GM19467 (cell line): ENCODE measurements around the gene ALCAM.
"Not testable (repeated sequence)": the region's sequence is repeated elsewhere in the genome, so short reads cannot be mapped to it uniquely, and the experiment has no call there.

ENCODE experiments used
- ATAC-seq: cut with Tn5 transposase; IDR thresholded peaks from one replicate; pipeline ENCODE4 v1.9.1; 2021; ENCODE audit warnings: mild to moderate bottlenecking, moderate library complexity; ENCODE audit not compliant: unreplicated experiment

Gene ALCAM

DNA sequence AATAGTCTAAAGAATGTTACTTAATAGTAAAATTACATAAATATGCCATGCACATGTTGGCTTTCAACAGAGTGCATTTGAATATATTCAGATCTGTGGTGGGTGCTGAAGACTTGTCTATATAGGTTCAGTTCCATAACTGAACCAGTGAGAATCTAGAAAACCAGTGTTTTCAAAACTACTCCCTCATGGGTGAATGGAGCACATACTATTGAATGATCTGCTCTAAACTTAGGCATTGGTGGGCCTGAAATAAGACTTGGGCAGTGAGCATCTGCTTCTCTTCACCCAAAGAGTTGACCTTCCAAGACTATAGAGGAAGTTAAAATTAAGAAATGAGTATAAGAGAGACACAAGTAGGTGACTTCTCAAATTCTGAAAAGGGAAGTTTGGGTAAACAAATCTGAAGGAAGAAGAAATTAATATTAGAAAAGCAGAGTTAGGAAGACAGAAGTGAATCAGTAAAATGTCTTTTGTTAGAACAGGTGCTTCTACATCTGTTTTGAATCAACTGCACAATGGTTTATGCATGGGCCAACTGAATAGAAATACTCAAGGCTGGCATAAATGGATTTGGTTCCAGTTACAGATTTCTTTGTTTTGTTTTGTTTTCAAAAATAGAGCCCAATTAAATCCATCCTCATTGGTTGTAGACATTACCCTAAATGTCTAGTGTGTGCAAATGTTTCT, 19.3 kb downstream of the ALCAM start:
- peak; percentile 67 for ATAC-seq

DNA sequence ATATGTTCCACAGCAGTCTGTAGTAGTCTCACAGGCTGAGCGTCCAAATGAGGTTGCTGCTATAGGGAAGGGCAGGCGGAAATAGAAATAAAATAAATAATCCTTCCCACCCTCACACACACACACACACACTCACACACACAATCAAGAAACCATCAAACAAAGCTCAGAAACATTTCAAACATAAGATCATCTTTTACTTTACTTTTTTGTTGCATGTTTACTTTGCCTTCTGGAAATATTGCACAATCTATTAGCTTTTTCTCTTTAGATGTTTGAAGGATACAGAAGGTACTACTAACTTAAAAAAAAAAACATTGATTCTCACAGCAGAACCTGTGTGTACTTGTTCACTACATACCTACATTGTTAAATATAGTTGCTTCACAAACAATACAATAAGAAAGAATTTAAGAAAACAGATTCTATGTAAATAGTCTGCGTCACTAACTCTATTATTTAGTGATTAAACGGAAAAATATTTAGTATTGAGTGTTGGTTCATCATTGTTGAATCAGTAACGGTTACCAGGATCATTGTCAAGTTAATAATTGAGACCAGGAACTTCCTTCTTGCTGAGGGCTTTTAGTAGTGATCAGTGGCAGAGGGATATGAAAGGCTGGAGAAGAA, 20.5 kb downstream of the ALCAM start:
- ATAC-seq, result no peak

DNA sequence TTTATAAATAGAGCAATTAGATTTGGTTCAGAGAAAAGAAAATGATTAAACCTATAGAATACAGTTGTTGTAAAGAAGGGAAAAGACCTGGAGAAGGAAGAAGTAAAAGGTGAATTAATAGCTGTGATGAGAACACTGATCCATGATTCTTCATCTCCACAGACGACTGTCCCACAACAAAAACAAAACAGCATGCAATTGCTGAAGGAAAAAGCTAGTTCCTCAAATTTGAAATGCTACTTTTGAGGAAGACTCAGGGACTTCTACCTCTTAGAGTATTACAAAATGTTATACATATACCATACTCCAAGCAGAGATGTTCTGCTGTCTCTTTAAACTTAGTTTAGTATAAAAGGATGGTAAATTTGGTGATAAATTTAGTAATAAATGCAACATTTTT, 21.5 kb downstream of the ALCAM start:
- ATAC-seq, result no peak

DNA sequence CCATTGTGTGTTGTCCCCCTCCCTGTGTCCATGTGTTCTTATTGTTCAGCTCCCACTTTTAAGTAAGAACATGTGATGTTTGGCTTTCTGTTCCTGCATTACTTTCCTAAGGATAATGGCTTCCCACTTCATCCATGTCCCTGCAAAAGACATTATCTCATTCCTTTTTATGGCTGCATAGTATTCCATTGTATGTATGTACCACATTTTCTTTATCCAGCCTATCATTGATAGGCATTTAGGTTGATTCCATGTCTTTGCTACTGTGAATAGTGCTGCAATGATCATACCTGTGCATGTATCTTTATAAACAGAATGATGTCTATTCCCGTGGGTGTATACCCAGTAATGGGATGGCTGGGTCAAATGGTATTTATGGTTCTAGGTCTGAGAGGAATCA, 23.1 kb downstream of the ALCAM start:
- ATAC-seq, result not testable (repeated sequence)

DNA sequence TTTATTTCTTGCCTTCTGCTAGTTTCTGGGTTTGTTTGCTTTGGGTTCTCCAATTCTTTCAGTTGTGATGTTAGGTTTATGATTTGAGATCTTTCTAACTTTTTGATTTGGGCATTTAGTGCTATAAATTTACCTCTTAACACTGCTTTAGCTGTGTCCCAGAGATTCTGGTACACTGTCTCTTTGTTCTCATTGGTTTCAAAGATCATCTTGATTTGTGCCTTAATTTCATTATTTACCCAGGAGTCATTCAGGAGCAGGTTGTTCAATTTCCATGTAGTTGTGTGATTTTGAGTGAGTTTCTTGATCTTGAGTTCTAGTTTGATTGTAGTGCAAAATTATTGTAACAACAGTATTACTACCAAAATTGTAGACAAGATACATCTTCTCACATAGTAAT, 25.9 kb downstream of the ALCAM start:
- ATAC-seq, result not testable (repeated sequence)

DNA sequence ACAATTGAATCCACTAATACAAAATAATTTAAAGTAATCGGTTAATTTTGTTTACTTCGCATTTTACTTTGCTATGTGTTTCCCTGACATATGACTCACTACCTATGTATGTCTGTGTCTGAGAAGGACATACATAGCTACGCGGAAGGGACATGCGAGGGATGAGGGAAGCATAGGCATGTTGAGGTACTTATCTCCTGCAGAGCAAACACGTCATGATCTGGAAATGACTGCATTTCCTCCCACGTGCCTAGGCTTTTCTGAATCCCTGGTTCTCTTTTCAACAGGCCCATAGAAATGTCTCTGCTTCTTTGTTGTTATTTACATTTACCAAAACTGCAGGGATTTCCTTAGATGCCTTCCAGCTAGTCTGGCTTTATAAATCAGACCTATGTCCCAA, 27.5 kb downstream of the ALCAM start:
- ATAC-seq, result no peak

DNA sequence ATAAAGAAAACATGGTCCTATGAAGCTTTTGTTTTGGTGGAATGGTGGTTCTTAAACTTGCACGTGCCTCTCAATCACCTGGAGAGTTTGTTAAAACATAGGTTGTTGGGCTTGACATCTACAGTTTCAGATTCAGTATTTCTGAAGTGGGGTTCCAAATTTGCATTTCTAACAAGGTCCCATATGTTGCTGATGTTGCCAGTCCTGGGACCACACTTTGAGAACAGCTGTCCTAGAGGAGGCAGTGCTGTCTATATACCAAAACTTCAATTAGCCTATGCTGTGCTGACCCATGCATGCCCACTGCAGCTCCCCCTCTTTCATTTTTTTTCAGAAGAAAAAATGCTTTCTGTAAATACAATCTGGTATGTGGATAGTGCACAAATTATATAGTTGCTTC, 31.3 kb downstream of the ALCAM start:
- peak; percentile 79 for ATAC-seq

DNA sequence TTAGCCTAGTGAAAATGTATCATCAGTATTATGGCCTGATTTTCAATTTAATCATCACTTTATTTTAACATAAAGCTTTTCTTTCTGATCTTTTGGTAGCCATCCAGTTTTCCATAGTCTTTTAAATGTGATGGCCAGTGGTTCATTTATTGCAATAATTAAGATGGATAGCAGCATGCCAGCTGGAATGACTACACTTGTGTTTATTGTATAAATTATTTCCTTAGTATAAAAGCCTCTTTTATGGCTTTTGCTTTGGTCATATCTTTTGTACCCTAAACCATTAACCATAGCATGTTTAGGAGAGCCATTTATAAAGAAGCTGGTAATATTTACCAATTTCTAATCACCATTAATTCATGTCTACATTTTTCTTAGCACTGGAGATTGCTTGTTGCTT, 31.7 kb downstream of the ALCAM start:
- ATAC-seq, result no peak

DNA sequence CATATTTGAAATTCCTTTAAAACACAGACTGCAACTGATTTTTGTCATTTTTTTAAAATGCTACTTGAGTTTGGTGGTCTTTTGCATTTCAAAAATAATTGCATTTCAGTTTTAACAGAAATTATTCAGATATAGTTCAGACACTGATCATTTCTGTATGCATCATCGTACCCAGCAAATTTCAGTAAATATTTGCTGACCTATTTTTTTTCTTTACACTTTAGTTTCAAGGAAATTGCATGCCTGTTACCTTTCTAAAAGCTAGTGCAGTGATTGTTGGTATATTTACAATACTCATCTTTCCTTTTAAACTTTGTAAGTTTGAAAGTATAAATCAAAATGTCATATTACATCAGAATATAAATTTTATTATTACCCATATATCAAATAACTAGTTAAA, 32.4 kb downstream of the ALCAM start:
- no peak for ATAC-seq

DNA sequence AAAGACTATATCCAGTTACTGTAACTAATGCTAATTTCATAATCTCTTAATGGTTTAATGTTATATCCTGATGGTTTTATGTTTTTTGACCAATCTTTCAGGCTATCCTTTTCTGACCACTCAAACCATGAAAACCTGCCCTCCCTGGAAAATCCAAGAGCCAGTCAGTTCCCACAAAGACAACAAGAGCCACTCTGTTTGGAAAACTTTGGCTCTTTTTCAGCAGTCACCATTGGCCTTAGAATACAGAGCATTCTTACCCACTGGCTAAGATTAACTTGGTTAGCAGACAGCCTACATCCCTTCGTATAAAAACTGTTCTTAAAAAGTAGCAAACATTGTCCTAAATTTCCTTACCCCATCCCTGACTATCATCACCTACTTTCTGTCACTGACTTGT, 32.9 kb downstream of the ALCAM start:
- ATAC-seq, result no peak

DNA sequence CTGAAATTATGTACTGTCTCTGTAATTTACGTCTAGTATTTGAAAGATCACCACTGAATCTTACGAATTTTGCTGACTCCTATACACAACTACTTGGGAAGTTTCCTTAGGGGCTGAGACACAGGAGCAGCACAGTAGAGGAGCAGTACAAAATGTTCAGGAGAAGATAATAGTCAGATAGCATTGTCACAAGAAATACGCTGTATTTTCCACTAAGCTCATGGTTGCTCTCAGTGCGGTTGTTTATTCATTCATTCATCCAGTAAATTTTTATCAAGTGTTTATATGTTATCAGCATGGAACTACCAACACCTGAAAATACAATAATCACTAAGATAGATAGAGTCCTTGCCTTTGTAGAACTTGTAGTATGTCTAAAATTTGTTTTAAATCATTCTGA, 34.5 kb downstream of the ALCAM start:
- no peak for ATAC-seq

DNA sequence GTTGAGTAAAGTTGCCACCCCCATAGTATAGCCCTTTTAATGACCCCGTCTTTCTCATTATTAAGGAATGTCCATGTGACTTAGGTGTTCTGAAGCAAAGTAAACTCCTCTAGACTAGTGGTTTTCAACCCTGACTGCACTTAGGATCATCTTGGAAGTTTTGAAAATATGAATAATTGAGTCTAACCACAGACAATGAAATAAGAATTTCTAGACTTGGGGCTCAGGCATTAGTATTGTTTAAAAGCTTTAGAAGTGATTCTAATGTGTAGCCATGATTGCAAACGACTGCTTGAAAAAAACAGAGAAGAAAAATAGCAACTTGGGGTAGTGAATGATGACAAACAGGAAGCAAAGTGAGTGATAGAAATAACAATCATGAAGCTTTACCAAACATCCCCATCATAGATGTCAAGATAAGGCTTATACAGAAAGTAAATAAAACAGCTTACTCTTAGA, 35.0 kb downstream of the ALCAM start:
- no peak for ATAC-seq

DNA sequence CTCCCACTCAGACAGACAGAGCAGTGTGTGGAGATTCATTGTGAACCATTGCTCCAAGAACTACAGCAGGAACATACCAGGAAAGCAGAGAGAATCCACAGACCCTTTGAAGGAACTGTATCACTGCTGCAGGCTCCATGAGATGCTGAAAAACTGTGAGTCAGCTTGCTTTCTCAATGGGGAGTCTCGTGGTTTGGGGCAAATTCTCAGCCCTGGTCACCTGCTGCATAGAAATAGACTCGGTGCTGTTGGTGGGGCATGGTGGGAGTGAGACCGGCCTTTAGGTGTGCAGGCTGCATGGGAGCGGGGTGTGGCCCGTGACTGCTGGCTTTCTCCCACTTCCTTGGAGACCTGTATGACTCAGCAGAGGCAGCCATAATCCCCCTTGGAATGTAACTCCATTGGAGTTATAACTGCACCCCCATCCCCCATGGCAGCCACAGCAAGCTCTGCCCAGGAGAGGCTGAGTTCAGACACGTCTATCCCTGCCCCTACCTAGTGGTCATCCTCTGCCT, 35.6 kb downstream of the ALCAM start:
- ATAC-seq, result no peak

DNA sequence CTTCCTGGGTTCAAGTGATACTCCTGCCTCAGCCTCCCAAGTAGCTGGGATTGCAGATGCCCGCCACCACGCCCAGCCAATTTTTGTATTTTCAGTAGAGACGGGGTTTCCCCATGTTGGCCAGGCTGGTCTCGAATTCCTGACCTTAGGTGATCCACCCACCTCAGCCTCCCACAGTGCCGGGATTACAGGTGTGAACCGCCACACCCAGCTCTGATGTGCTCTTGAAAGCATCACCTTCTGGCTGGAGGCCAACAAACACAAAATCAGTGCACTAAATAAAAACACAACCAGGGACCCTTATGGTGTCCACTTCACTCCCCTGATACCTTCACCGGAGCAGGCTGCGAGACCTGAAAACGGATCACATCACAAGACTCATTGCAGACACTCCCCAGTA, 36.3 kb downstream of the ALCAM start:
- not testable (repeated sequence) for ATAC-seq

DNA sequence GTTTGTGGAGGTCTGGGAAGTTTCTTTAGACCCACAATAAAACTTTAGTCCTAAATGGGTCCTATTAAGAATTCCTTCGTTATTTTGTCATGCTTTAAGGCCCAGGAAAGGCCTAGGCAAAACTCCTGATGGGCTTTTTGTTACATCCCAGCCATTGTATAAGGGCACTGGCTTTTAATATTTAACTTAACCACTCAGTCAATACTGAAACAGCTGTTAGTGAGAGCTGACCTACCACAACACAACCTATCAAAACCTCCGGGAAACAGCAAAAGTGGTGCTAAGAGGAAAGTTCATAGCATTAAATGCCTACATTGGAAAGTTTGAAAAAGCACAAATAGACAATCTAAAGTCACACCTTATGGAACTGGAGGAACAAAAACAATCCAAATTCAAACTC, 39.6 kb downstream of the ALCAM start:
- ATAC-seq, result no peak

DNA sequence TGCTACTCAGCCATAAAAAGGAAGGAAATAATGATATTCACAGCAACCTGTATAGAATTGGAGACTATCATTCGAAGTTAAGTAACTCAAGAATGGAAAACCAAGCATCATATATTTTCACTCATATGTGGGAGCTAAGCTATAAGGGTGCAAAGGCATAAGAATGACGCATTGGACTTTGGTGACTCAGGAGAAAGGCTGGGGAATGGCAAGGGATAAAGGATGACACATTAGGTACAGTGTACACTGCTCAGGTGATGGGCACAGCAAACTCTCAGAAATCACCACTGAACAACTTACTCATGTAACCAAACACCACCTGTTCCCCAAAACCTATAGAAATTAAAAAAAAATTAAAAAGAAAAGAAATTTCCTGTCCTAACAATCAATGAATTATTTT, 42.7 kb downstream of the ALCAM start:
- ATAC-seq, result no peak

DNA sequence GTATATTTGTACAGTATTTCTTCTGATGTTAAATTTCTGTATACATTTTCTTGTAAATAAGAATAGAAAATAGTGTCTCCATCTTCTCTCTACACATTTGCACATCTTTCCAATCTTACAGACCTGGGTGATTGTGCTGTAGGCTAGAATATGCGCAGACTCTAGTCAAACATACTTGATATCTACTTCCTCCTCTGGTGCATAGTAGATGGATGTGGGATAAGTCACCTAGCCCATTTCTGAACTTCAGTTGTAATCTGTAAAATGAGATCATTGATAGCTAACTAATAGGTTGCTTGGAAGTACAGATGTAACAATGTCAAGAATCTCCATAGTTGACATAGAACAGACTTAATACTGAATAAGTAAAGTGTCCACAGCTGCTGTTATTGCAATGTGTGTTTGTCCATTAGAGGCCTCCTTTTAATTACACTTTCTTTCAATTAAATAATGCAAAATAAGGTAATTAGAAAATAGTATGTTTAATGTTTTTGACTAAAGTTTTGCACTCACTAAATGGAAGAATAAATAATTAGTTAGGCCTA, 46.7 kb downstream of the ALCAM start:
- no peak for ATAC-seq

DNA sequence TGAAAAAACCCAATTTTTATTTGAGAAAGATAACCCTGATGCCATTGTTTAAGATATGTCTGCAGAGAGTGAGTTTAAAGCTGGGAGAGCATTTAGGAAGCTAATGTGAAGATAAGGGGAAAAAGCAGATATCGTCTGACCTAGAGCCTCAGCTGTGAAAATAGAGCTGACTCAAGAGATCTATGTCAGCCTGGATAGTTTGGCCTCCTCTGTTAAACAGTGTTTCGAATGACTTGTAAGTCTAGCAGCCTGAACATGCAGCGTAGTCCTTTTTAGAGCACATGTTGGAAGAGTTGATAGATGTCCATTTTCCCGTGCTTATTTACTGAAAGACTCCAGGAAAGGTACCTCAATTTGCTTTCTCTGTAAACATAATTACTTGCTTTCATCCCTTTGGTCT, 48.1 kb downstream of the ALCAM start:
- ATAC-seq, result no peak

DNA sequence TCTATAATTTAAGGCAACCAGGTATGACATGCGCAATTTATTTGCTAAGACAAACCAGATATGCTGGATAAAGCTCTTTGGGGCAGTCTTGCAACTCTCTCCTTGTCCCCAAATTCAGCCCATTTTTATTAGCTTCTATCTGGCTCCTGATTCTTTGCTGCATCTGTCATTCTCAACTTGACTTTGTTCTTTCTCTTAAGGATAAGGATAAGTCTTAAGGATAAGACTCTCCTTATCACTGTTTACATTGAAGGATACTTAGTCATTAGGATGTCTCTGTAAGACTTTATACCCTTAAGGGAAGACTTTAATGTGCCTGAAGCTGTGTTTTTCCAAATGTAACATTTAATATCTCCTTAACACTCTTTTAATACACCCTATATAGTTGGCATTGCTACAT, 49.2 kb downstream of the ALCAM start:
- no peak for ATAC-seq

DNA sequence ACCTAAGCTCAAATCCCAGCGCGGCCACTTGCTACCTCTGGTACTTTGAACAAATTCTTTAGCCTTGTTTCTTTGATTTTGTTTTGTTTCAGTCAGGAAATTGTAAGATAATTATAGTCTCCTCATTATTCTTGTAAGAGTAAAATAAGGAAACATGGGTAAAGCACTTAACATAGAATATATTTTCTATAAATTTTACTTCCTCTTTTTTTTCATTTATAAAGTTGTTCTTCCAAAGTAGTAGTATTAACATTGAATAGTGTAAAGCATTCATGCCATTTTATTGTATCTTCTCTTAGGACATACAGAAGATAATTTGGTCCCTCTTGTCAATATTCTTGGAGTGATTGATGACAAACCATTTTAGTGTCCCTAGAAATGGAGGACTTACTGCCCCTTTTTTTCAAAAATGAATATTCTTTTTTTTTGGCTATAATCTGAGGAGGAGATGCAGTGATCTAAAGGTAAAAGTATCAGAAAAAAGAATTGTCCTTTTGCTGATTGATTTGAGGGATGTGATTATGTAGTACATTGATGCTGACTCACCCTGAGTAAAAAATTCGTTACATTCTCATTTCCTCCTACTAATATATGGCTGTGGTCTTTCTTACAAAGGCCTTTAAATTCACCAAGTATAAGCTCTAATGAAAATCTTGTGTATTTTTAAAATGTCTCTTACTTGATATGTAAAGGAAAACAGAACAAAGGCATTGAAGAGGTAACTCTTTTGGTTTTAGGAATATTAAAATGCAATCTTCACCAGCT, 51.0 kb downstream of the ALCAM start:
- ATAC-seq, result no peak

DNA sequence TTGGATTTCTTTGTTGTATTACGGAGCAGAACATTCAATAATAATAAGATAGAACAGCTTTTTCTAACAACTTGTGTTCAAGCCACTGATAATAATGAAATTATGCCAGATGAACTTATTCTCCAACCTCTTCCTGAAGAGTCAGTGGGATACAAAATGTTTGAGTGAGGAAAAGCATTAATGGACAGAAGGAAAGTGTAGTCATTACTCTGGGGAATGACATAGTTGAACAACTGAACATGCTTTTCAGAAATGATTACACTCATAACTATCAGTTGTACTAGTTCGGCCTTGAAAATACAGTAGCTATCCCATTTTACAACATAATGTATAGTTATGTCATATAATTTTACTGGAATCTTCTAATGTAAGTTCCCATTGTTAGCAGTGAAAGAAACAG, 55.9 kb downstream of the ALCAM start:
- no peak for ATAC-seq

DNA sequence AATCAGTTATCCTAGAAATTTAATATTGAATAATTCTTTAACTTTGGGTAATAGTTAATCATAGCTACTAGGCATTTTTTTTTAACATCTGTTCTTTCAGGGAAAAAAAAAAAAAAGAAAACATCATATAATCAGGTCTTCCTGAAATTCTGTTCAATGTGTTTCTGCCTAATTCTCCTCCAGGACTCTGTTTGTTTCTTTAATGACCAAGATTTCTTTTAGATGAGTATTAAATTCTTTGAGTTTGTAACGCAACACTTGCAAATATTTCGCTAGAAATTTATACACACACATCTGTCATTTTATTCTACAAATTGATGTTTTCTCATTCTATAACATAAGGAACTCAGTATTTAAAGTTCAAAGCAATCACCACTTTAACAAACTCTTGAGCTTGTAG, 56.7 kb downstream of the ALCAM start:
- ATAC-seq, result no peak
